SK-N-SH treated with all-trans-retinoic acid at 6 μM for 48 hours (cell line): ENCODE data around the gene MEIS2.
A peak's percentile ranks its signal among the peaks of the same experiment; 100 is the strongest.

Experiments
- ATAC-seq: fragments of 200-7000 bp; cut with Tn5 transposase; 3 replicates; pipeline ENCODE4 v1.9.1; 2020; ENCODE audit warnings: mild to moderate bottlenecking, moderate library complexity
- ARNTL ChIP-seq: fragments of 450-650 bp; formaldehyde crosslinking; IDR thresholded peaks from 2 replicates; pipeline ENCODE4 v1.5.0; 2020; ENCODE audit warnings: low read depth, mild to moderate bottlenecking, moderate library complexity, borderline replicate concordance
- BACH2 ChIP-seq: fragments of 250-450 bp; sonication (Bioruptor Pico); IDR thresholded peaks from 2 replicates; pipeline ENCODE4 v1.9.0; 2021; ENCODE audit warnings: mild to moderate bottlenecking, borderline replicate concordance
- CSDC2 ChIP-seq: fragments of 250-450 bp; sonication (Bioruptor Pico); IDR thresholded peaks from 2 replicates; pipeline ENCODE4 v1.5.0; 2020; ENCODE audit warnings: mild to moderate bottlenecking, moderate library complexity
- ESRRG ChIP-seq: fragments of 250-450 bp; sonication (Bioruptor Pico); IDR thresholded peaks from 2 replicates; pipeline ENCODE4 v1.6.1; 2021; ENCODE audit warnings: mild to moderate bottlenecking
- GLIS3 ChIP-seq: fragments of 250-450 bp; sonication (Bioruptor Pico); IDR thresholded peaks from 2 replicates; pipeline ENCODE4 v1.5.0; 2020; ENCODE audit warnings: mild to moderate bottlenecking, moderate library complexity
- OSR1 ChIP-seq: fragments of 250-450 bp; sonication (Bioruptor Pico); IDR thresholded peaks from 2 replicates; pipeline ENCODE4 v1.8.0; 2022; ENCODE audit warnings: moderate library complexity, mild to moderate bottlenecking, inconsistent platforms
- PPARA ChIP-seq: fragments of 250-450 bp; sonication (Bioruptor Pico); IDR thresholded peaks from 2 replicates; pipeline ENCODE4 v1.5.0; 2020; ENCODE audit warnings: mild to moderate bottlenecking, borderline replicate concordance
- RARB ChIP-seq: fragments of 250-450 bp; sonication (Bioruptor Pico); IDR thresholded peaks from 2 replicates; pipeline ENCODE4 v1.8.0; 2021; ENCODE audit warnings: mild to moderate bottlenecking, moderate library complexity
- SNAI2 ChIP-seq: fragments of 250-450 bp; sonication (Bioruptor Pico); IDR thresholded peaks from 2 replicates; pipeline ENCODE4 v1.5.0; 2020; ENCODE audit warnings: mild to moderate bottlenecking, moderate library complexity
- TCF4 ChIP-seq: fragments of 250-450 bp; sonication (Bioruptor Pico); IDR thresholded peaks from 2 replicates; pipeline ENCODE4 v1.8.0; 2021; ENCODE audit warnings: mild to moderate bottlenecking, moderate library complexity, borderline replicate concordance
- TOX ChIP-seq: fragments of 250-450 bp; sonication (Bioruptor Pico); IDR thresholded peaks from 2 replicates; pipeline ENCODE4 v1.8.0; 2021; ENCODE audit warnings: mild to moderate bottlenecking, moderate library complexity, borderline replicate concordance
- ZC3H10 ChIP-seq: fragments of 250-450 bp; sonication (Bioruptor Pico); IDR thresholded peaks from 2 replicates; pipeline ENCODE4 v1.5.1; 2021; ENCODE audit warnings: mild to moderate bottlenecking, moderate library complexity
- ZFP3 ChIP-seq: fragments of 250-450 bp; sonication (Bioruptor Pico); IDR thresholded peaks from 2 replicates; pipeline ENCODE4 v1.5.0; 2020; ENCODE audit warnings: mild to moderate bottlenecking, moderate library complexity
- ZFP30 ChIP-seq: fragments of 450-650 bp; formaldehyde crosslinking; IDR thresholded peaks from 2 replicates; pipeline ENCODE4 v1.5.0; 2022; ENCODE audit warnings: mild to moderate bottlenecking, moderate library complexity
- ZNF565 ChIP-seq: fragments of 450-650 bp; formaldehyde crosslinking; conservative IDR thresholded peaks from 2 replicates; pipeline ENCODE4 v1.5.0; 2020; ENCODE audit warnings: low read depth, mild to moderate bottlenecking, moderate library complexity
- ZNF70 ChIP-seq: fragments of 450-650 bp; formaldehyde crosslinking; IDR thresholded peaks from 2 replicates; pipeline ENCODE4 v1.5.0; 2020; ENCODE audit warnings: mild to moderate bottlenecking, moderate library complexity
- ZNF8 ChIP-seq: fragments of 450-650 bp; formaldehyde crosslinking; IDR thresholded peaks from 2 replicates; pipeline ENCODE4 v1.5.0; 2020; ENCODE audit warnings: mild to moderate bottlenecking, moderate library complexity
- TF ChIP-seq, protein P1 (sequence below): fragments of 250-450 bp; sonication (Bioruptor Pico); IDR thresholded peaks from 2 replicates; pipeline ENCODE4 v1.5.1; 2020; ENCODE audit warnings: low read depth, mild to moderate bottlenecking, moderate library complexity
- TF ChIP-seq, protein P2 (sequence below): fragments of 250-450 bp; sonication (Bioruptor Pico); IDR thresholded peaks from 2 replicates; pipeline ENCODE4 v1.5.1; 2021; ENCODE audit warnings: mild to moderate bottlenecking, moderate library complexity
- TF ChIP-seq, protein P3 (sequence below): fragments of 250-450 bp; sonication (Bioruptor Pico); IDR thresholded peaks from 2 replicates; pipeline ENCODE4 v1.8.0; 2020; ENCODE audit warnings: mild to moderate bottlenecking, moderate library complexity, borderline replicate concordance
- TF ChIP-seq, protein P4 (sequence below): fragments of 250-450 bp; sonication (Bioruptor Pico); IDR thresholded peaks from 2 replicates; pipeline ENCODE4 v1.5.0; 2020; ENCODE audit warnings: mild to moderate bottlenecking, moderate library complexity
- TF ChIP-seq, protein P5 (sequence below): fragments of 250-450 bp; sonication (Bioruptor Pico); IDR thresholded peaks from 2 replicates; pipeline ENCODE4 v1.8.0; 2021; ENCODE audit warnings: low read depth, mild to moderate bottlenecking, moderate library complexity, borderline replicate concordance

Gene MEIS2

DNA sequence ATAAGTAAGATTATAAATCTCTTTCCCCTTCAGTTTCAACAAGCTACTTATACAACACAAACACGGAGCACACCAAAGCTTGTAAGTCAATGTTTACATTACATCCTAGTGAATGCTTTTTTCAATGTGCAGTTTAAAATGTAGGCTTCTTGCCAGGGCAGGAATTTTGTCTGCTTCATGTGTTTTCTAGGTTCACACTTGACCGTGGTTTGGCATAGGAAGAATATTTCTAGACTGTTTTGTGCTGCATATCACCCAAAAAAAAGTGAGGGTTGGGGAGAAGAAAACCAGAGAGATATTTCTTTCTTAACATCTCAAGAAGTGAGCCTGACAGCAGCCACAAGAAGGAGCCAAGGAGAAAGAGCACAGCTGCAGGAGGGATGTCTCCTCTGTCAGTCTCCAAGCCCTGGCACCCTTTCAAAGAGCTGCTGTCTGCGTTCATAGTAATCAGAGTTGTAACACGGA, 255.8 kb downstream of the MEIS2 start:
- ATAC-seq, result peak; percentile 39; the same call in 1 of the 3 replicates
- TF ChIP-seq SNAI2 (CRISPR knock-in tag), result no peak
- no peak for TF ChIP-seq PPARA (CRISPR knock-in tag)
- TF ChIP-seq, protein P1, sequence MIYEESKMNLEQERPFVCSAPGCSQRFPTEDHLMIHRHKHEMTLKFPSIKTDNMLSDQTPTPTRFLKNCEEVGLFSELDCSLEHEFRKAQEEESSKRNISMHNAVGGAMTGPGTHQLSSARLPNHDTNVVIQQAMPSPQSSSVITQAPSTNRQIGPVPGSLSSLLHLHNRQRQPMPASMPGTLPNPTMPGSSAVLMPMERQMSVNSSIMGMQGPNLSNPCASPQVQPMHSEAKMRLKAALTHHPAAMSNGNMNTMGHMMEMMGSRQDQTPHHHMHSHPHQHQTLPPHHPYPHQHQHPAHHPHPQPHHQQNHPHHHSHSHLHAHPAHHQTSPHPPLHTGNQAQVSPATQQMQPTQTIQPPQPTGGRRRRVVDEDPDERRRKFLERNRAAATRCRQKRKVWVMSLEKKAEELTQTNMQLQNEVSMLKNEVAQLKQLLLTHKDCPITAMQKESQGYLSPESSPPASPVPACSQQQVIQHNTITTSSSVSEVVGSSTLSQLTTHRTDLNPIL (CRISPR knock-in tag), result no peak
- no peak for TF ChIP-seq ZNF8 (CRISPR knock-in tag)
- TF ChIP-seq, protein P2, sequence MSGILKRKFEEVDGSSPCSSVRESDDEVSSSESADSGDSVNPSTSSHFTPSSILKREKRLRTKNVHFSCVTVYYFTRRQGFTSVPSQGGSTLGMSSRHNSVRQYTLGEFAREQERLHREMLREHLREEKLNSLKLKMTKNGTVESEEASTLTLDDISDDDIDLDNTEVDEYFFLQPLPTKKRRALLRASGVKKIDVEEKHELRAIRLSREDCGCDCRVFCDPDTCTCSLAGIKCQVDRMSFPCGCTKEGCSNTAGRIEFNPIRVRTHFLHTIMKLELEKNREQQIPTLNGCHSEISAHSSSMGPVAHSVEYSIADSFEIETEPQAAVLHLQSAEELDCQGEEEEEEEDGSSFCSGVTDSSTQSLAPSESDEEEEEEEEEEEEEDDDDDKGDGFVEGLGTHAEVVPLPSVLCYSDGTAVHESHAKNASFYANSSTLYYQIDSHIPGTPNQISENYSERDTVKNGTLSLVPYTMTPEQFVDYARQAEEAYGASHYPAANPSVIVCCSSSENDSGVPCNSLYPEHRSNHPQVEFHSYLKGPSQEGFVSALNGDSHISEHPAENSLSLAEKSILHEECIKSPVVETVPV (CRISPR knock-in tag), result no peak
- TF ChIP-seq, protein P3, sequence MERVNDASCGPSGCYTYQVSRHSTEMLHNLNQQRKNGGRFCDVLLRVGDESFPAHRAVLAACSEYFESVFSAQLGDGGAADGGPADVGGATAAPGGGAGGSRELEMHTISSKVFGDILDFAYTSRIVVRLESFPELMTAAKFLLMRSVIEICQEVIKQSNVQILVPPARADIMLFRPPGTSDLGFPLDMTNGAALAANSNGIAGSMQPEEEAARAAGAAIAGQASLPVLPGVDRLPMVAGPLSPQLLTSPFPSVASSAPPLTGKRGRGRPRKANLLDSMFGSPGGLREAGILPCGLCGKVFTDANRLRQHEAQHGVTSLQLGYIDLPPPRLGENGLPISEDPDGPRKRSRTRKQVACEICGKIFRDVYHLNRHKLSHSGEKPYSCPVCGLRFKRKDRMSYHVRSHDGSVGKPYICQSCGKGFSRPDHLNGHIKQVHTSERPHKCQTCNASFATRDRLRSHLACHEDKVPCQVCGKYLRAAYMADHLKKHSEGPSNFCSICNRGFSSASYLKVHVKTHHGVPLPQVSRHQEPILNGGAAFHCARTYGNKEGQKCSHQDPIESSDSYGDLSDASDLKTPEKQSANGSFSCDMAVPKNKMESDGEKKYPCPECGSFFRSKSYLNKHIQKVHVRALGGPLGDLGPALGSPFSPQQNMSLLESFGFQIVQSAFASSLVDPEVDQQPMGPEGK (CRISPR knock-in tag), result no peak
- TF ChIP-seq, protein P4, sequence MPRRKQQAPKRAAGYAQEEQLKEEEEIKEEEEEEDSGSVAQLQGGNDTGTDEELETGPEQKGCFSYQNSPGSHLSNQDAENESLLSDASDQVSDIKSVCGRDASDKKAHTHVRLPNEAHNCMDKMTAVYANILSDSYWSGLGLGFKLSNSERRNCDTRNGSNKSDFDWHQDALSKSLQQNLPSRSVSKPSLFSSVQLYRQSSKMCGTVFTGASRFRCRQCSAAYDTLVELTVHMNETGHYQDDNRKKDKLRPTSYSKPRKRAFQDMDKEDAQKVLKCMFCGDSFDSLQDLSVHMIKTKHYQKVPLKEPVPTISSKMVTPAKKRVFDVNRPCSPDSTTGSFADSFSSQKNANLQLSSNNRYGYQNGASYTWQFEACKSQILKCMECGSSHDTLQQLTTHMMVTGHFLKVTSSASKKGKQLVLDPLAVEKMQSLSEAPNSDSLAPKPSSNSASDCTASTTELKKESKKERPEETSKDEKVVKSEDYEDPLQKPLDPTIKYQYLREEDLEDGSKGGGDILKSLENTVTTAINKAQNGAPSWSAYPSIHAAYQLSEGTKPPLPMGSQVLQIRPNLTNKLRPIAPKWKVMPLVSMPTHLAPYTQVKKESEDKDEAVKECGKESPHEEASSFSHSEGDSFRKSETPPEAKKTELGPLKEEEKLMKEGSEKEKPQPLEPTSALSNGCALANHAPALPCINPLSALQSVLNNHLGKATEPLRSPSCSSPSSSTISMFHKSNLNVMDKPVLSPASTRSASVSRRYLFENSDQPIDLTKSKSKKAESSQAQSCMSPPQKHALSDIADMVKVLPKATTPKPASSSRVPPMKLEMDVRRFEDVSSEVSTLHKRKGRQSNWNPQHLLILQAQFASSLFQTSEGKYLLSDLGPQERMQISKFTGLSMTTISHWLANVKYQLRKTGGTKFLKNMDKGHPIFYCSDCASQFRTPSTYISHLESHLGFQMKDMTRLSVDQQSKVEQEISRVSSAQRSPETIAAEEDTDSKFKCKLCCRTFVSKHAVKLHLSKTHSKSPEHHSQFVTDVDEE, result no peak
- TF ChIP-seq TOX (CRISPR knock-in tag), result no peak
- no peak for TF ChIP-seq TCF4 (CRISPR knock-in tag)
- no peak for TF ChIP-seq ZC3H10 (CRISPR knock-in tag)
- TF ChIP-seq OSR1 (CRISPR knock-in tag), result no peak
- no peak for TF ChIP-seq ESRRG (CRISPR knock-in tag)
- TF ChIP-seq GLIS3 (CRISPR knock-in tag), result no peak
- TF ChIP-seq, protein P5, sequence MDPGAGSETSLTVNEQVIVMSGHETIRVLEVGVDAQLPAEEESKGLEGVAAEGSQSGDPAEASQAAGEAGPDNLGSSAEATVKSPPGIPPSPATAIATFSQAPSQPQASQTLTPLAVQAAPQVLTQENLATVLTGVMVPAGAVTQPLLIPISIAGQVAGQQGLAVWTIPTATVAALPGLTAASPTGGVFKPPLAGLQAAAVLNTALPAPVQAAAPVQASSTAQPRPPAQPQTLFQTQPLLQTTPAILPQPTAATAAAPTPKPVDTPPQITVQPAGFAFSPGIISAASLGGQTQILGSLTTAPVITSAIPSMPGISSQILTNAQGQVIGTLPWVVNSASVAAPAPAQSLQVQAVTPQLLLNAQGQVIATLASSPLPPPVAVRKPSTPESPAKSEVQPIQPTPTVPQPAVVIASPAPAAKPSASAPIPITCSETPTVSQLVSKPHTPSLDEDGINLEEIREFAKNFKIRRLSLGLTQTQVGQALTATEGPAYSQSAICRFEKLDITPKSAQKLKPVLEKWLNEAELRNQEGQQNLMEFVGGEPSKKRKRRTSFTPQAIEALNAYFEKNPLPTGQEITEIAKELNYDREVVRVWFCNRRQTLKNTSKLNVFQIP (CRISPR knock-in tag), result no peak
- no peak for TF ChIP-seq BACH2 (CRISPR knock-in tag)
- TF ChIP-seq CSDC2 (CRISPR knock-in tag), result no peak
- TF ChIP-seq ZFP3, result no peak
- TF ChIP-seq ARNTL, result no peak

DNA sequence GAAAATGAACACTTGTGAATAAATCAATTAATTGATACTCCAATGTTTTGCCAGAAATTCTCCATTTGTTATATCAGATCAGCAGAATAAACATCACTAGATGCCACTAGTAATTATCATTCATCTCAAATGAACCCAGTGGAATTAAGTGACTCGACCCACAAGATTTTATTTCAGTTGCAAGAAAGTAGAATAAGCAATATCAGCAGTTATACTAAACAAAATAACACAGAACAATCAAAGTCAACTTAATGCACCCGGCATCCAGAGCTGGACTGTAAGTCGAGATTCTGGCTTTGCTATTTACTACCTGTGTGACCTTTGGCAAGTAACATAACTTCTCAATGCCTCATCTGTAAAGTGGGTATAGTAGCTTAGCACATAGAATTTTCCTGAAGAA, 256.5 kb downstream of the MEIS2 start:
- no peak for ATAC-seq
- TF ChIP-seq ZNF8 (CRISPR knock-in tag), result no peak
- TF ChIP-seq RARB (CRISPR knock-in tag), result no peak
- TF ChIP-seq ZNF565 (CRISPR knock-in tag), result no peak
- TF ChIP-seq PPARA (CRISPR knock-in tag), result no peak
- TF ChIP-seq ZFP30 (CRISPR knock-in tag), result no peak
- TF ChIP-seq, protein P2 (CRISPR knock-in tag), result no peak
- no peak for TF ChIP-seq ZC3H10 (CRISPR knock-in tag)
- TF ChIP-seq ZNF70, result no peak
- TF ChIP-seq ZFP3, result no peak
- TF ChIP-seq, protein P5 (CRISPR knock-in tag), result no peak
- no peak for TF ChIP-seq CSDC2 (CRISPR knock-in tag)
- TF ChIP-seq, protein P3 (CRISPR knock-in tag), result no peak
- TF ChIP-seq, protein P4, result no peak
